NCI-H1694 (cell line): ENCODE data around the gene TSSK2.
A peak's percentile ranks its signal among the peaks of the same experiment; 100 is the strongest.

Experiments used
- DNase-seq: peaks from one replicate; lab custom pipeline; 2025; lab: John Stamatoyannopoulos, UW

TSSK2 gene

DNA sequence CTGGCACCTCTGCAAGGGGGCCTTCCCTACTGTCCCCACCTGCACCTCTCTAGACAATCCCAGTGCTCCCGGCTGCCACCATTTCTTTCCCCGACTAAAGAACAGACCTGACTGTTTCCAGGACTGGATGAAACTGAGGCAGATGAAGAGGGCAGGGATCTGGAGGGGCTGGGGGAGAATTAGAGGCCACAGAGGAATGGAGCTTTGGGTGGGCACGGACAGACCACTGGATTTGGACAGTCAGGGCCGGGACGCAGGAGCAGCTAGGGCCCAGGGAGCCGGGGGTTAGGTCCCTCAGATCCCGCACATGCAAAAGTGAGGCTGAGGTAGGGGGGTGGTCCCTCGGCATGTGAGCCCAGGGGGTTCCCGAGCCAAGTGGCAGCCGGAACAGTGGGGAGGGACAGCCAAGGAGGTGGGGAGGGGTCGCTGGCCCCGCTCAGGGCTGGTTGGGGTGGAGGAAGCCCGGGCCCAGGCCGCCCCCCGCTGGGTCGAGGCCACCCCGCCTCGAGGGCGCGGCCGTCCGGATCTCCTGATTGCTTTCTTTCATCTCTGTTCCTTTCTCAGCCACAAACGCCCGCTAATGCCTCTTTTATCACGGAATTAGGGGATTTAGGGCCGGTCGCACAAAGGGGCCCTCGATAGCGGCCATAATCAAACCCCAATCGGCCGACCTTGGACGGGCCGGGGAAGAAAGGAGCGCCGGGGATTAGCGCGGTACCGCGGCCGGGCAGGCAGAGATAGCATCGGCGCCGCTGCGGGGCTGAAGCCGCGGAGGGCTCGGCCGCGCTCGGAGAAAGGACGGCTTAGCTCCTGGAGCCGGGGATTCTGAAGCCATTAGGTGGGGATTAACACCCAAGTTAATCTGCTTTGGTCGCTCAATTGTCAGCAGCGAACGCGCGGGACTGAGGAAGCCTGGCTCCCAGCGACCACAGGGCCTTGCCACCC, 38.2 kb downstream of the TSSK2 start:
- DNase-seq, result no peak

DNA sequence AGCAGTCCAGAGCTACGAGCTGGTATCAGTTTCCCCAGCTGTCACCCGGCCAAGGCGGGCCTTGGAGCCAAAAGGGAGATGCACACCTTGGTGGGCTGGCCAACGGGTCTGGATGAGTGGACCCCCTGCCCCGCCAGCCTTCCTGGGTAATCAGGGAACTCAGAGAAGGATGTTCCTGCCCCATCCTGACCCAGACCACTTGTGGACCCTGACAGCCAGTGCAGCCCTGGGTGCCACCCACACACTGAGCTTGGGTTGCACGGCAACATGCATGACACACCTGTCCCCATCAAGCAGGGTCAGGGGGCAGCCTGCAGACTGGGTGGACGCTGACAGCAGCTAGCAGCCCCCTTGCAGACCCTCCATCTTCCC, 38.8 kb downstream of the TSSK2 start:
- DNase-seq, result no peak

DNA sequence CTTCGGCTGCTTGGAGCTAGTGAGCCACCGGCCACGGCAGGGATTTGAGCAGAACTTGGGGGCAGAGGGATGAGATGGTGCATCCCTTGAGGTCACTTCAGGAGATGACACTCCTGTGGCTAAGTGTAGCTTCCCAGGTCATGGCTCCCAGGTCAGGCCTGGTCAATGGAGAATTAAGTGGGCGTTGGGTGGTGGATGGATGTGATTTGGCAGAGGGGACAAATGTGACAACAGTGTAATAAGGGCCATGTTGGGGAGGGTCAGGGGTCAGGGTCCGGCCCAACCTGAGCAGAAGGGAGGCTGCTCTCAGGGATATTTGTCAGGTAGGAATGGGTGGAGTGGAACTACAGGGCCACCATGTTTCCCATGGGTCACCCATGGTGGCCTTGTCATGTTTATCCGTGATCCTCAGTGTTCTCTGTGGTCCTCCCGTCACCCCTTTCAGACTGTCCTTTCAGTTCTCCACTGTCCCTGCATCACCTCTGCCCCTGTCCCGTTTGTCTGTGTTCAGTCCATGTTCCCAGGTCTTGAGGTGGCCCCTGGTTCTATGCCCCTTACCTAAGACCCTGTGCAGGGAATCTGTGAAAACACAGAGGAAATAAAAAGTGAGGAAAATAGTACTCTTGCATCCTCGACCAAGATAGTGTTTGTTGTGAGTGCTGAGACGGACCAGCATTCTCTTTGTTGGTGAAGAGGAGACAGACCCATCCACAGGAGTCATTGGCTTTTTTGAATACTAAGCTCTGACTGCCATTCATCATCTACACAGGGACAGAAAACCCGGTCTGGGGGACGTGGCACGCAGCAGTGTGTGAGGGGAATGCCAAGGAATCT, 41.3 kb downstream of the TSSK2 start:
- no peak for DNase-seq

DNA sequence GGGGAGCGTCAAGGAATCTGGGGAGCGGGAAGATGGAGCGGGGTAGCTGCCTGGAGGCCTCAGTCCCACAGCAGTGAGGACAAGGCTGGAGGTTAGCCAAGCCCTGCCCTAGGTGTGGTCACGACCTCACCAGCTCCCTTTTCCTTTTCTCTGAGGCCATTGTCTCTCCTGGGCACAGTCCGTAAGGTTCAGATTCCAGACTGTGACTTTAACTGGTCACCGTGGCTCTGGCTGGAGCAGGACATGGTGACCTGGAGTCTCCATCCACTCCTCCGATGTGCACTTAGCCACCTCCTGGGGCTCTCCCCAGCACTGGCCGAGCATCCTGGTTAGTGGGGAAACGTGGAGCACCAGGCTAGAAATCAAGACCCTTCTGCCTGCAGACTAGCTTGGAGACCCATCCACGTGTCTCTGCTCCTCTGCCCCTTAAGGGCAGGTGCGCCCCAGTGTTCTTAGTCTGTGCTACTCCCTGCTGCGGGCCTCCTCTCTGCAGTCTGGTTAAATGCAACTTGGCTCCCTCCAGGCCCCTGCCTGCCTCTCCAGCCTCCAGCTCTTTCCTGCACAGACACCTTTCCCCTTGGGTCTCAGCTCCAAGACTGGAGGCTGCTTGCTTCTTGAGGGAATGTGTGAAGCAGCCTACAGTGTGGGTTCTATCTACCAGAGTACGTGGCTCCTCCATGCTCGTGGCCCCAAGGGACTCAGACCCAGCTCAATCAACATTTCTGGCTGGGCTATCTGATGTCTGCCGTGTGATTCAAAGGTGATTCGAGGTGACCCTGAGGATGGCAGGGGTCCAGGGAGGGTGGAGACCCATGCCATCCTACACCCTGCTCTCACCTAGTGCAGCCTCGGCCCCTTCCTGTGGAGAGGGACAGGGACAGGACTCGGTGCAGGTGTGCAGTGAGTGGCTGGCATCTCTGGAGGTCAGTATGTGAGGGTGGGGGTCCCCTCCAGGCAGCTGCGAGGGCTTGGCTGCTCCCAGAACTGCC, 42.2 kb downstream of the TSSK2 start:
- no peak for DNase-seq

DNA sequence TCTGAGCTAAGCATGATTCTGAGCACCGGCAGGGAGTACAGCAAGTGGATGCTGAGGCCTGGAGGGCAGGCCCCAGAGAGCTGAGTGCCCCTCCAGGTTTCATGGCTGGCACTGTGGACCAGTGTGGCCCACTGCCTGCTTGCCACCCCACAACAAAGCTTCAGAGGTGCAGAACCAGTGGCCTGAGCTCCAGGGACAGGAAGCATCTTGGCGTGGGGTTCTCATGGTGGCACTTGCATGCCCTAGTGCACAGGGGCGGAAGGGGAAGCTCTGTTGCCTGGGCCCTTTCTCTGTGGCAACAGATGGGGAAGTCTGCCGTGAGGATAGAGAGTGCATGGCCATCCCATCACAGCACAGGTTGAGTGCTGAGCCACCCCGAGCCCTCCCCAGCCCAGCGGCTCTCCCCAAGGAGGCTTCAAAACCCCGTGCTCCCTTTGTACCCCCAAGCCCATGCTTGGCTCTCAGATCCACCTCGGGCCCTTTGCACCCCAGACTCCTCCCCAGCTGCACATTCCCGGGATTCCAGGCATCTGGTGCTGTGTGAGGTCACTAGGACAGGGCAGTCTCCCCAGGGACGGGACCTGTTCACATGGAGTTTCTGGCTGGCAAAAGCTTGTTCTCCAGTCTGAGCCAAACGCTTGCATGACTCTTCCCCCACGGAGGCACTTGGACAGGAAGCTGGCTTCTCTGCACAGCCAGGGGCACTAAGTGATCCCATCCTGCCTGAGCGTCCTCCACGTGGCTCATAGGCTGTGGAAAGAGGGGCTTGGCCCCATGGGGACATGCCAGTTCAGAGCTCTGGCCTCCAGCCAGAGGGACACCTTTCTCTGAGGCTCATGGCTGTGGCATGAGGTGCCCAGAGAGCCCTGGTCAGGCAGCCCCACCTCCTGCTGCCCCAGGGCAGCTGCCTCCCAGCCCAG, 43.3 kb downstream of the TSSK2 start:
- DNase-seq, result no peak

DNA sequence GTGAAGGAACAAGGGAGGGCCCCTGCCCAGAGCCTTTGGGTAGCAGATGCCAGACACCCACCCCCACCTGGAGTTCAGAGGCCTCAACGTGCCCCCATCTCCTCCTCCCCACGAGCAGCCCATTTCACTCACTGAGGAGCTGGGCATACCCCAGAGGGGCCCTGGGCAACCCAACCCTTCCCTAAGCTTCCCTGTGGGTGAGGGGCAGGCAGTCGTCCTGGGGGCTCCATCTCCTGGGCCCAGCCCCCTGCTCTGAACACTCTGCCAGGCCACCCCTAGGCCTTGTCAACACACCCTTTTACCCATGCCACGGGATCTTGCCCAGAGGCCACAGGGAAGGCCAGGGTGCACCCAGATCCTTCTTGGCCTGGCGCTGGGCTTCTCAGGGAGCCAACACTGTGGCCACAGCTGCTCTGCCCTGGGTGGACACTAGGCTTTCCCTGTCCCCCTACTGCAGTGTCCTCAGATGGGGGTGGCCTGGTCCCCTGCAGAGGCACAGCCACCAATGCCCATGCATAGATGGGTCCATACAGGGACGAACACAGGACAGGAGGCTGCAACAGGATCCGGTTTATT, 44.0 kb downstream of the TSSK2 start:
- no peak for DNase-seq

DNA sequence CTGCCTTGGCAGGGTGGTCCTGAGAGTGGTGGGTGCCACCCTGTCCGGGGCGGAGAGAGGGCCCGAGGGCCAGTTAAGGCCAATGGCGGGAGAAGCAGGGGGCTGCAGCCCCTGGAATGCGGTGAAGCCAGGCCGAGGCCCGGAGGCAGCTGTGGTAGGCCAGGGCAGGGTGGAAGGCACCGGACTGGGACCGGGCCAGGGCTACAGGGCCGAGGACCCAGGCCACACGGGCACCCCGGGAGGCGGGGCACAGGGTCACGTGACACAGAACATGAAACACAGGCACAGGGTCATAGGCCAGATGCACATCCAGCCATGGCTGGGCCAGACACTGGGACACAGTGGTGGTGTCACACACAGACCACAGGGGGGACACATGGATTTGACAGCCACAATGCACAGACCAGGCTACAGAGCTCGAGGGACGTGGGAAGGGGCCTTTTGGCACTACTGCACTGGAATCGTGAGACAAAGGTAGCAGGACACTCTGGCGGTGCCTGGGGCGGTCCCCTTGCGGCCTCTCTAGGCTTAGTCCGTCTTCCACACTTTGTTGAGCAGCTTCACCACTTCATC, 44.6 kb downstream of the TSSK2 start:
- no peak for DNase-seq

DNA sequence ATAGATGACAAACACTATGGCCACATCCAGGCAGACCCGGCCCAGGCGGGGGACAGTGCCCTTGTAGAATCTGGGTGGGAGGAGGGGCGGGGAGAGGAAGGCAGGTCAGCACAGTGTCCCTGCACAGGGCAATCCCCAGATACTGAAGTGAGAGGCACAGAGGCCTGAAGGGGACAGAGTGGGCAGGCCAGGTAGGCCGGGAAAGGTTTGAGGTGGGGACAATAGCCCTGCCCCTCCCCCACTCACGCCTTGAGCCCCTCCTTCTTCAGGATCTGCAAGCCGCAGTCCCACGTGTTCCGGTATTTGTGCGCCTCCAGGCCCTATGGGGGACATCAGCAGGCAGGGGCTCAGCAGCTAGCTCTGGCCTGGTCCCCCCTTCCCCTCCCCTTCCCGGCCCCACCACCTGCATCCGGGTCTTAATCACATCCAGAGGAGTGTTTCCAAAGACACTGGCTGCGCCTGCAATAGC, 45.1 kb downstream of the TSSK2 start:
- no peak for DNase-seq

DNA sequence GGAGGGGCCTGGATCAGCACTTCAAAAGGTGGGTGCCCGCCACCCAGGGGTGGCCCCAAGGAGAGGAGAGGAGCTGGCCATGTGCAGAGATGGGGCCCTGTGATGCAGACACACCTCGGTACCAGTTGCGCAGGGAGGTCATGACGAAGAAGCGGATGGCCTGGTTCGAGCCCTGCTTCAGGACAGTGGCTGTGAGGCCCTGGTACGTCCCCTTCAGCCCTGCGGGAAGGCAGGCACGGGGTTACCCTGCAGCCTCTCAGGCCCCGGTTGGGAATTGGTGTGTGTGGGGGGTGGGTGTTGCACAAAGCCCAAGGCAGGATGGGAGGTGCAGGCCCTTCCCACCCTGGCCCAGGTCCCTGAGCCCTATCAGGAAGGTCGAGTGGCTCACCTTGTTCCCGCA, 45.6 kb downstream of the TSSK2 start:
- no peak for DNase-seq

DNA sequence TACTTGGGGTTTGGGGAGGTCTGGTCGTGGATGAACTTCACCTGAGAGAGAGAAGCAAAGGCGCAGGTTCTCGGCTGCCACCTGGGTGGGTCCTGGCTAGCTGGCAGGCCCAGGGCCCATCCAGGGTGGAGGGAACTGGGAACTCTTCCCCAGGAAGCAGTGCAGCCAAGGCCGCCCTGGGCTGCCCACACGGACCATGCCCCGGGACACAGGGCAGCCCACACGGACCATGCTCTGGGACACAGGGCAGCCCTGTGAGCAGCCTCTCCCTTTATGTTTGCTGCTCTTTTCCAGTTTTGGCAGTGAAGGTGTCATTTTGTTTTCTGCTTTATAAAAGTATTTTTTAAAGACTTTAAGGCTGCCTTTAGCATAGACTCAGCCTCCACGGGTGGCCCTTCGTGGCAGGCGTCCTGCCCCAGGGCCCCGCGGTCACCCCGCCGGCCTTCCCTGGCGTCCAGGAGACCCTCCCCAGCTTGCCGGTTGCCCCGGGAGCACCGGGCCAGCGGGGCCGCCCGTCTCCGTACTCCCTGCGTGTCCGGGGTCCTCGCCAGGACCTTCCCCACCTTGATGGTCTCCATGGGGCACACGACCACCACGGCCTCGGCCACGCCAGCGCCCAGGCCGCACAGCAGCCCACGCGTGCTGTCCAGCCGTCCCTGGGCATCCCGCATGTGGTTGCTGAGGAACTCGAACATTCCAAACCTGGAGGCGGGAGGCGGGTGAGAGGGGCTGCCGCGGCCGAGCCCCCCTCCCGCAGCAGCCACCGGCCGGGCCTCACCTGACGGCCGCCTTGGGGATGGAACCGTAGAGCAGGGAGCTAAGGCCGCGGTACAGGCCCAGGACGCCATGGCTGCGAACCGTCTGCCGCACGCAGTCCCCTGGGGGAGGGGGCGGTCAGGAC, 46.3 kb downstream of the TSSK2 start:
- no peak for DNase-seq

DNA sequence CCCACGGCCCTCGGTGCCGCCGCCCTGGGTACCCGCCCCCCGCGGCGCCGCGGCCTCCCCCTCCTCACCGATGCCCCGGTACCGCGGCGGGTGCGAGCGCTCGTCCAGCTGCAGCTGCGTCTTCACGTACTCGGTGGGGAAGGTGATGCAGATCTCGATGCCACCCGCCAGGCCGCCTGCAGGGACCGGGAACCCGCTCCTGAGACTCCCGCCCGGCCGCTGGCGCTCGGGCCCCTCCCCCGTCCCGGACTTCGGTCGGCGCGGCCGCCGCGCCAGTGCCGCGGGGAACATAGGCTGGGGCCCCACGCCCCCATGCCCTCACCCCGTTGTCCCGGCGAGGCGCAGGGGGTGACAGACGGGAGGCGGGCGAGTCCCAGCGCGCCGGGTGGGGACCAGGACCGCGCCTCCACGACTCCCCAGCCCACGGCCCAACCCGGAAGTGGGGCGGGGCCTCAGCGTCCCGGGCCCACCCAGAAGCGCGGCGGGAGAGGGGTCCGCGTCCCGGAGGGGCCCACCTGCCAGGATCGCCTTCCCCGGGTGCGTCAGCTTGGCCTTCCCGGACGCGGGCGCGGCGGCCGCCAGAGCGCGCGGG, 47.1 kb downstream of the TSSK2 start:
- no peak for DNase-seq

DNA sequence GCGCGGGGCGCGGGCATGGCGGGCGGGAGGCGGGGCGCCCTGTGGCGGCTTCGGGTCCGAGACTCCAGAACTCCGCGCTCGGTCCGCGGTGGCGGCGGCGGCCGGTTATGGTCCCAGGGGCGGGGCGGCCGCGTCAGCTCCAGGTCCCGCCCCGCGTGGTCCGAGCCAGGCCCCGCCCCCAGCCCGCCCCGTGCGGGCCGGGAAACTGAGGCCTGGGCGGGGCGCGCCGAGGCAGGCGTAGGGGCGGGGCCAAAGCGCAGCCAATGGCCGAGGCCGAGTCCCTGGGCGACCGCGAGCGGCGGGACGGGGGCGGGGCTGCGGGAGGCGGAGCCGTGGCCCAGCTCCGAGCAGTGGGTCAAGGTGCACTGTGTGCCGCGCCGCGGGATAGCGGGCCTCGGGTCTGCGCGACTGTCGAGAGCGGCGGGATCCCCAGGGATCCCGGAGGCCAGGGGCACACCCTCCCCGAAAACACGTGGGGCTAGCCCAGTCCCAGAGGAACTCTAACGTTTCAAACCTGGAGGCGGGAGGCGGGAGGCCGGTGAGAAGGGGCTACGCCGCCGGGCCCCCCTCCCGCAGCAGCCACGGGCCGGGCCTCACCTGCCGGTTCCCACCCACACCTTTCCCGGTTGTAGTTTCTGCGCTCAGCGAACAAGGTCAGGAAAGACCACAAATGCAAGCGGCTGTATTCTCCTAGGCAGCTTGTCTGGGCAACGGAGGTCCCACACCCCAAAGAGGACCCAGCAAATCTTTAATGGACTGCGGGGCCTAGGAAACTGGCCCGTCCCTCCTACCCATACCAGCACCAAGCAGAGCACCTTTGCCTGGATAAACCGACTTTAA, 47.8 kb downstream of the TSSK2 start, which contains the start of gene SLC25A1:
TSS of gene SLC25A1 (minus strand) at position 80 of the 840 bp plus-strand sequence. CDS start at position 17, 63 bp downstream.
- DNase-seq, result peak; percentile 47

DNA sequence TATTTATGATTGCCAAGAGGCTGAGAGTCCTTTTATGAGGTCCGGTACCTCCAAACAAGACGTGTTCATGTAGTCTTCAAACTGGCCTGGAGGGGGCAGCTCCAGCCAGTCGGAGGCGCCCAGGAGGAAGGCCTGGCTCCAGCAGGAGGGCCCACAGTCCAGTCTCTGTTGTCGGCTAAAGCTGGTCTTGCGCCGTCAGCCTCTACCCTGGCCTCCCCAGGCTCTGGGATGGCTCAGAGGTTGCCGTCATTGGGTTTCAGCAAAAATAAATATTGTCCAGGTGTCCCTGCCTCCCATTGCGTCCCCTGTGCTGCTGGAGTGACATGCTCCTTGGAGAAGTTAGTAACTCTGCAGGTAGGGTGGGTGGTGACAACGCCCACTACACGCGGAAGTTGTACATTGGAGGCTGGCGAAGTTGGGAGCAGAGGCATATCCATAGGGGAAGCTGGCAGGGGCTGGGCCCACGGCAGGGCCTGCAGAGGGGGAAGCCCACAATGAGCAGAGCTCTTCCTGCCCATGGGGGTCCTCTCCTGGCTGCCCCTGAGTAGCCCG, 48.5 kb downstream of the TSSK2 start:
- peak; percentile 26 for DNase-seq

DNA sequence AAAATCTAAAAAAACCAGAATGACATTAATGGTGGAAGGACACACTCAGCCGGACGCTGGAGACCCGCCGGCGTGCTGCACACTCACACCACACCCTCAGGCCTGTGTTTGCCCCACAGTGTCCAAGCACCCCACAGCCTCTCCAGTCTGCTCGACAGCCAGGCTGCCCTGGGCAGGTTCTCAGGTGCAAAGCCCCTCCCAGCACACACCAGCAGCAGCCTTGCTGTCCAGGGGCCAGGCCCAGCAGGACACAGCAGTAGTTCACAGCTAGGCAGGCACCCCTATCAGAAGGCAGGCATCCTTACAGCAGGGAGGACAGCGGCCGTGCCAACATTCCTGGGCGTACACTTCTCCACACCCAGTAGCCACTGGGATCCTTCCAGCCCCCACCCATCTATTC, 49.1 kb downstream of the TSSK2 start:
- no peak for DNase-seq

DNA sequence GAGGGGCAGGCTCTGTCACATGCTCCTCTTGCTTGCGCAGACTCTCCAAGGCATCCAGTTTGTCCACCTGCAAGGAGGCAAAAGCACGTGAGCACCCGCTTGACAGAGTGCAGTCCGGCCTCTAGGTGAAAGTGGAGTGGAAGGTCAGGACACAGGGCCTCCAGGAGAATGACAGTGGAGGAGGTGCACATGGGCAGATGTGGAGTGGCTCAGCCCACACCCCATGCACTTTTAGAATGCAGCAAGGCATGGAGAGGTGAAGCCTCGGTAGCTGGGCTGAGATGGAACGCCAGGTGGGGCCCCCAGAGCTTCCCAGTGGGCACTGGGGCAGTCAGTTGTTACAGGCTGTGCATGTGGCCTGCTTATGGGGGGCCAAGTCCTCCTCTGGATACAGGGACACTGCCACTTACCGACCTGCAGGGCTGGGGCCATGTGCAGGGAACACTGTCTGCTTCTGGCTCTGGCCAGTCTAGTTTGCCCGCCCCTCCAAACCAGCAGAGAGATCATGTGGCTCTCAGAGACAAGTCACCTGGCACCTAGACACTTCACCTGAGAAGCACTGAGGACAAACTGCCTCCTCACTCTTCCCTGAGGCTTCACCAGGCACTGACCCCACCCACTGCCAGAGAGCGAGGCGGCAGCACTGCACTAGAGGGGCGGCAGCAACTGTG, 49.8 kb downstream of the TSSK2 start:
- no peak for DNase-seq

DNA sequence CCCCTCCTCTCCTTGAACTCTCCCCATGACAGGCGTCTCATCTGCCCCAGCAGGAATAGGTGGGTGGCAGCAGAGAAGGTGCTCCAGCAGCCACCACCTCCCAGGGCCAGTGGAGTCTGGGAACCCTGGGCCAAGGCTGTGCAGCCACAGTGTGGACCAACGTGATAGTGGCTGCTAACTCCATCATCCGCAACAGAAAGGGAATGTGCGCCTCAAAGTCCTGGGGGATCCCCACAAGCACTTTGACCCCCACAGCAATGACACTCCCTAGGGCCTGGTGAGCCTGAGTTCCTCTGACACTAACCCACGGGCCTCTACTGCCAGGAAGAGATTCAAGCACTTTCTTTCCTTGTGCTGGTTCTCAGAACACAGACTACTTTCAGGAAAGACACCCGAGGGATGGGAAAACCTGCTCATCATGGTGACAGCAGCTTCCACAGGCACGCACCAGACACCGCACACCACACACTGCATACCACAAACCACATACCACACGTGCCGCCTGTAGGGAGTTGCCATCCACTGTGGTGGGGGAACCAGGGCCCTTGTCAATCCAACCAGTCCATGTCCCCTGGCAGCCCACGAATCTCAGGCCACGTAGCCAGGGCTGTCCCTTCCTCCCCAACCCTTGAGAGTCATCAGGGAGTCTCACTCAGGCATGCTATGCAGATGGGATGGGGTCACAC, 50.8 kb downstream of the TSSK2 start:
- DNase-seq, result no peak
